HepG2 (cell line): ENCODE data around the gene COX8C. TPM values are rescaled to one million over a fixed set of nuclear protein-coding genes. Genes with fewer than 3 reads are reported as not detected.

ENCODE experiments used
- ATAC-seq: fragments of 200-7000 bp; cut with Tn5 transposase; 3 replicates; pipeline ENCODE4 v1.9.1; 2020; ENCODE audit warnings: mild to moderate bottlenecking, moderate library complexity
- Bru-seq: library from RNA; stranded (reverse); fragments of 400-500 nt; gene quantifications from one replicate; lab custom pipeline; 2021; lab: Mats Ljungman, UMichigan
- BruChase-seq, 2 experiments: library from RNA; stranded (reverse); fragments of 400-500 nt; gene quantifications; one replicate each; lab custom pipeline; 2021; lab: Mats Ljungman, UMichigan
- BruUV-seq: library from RNA; stranded (reverse); fragments of 400-500 nt; replicated peaks from 2 replicates; lab custom pipeline; 2021; lab: Mats Ljungman, UMichigan
- CTCF ChIA-PET: fragments of 300-600 bp; formaldehyde crosslinking; extraction: SDS; loops from one replicate; lab custom pipeline; 2021; ENCODE audit warnings: low total read pairs, inconsistent platforms, low intra/inter-chr PET ratio; lab: Yijun Ruan, JAX
- POLR2A ChIA-PET: fragments of 350-600 bp; sonication (Branson Sonifier 250); formaldehyde crosslinking; loops from one replicate; lab custom pipeline; 2020; ENCODE audit warnings: antibody characterized with exemption, inconsistent platforms; lab: Yijun Ruan, JAX
- DNase-seq: peaks from one replicate; pipeline ENCODE4 v3.0.0-alpha.2; 2015; ENCODE audit warnings: low spot score
- FAIRE-seq: peaks from 3 replicates; lab custom pipeline; 2011; peaks lifted over from hg19 to GRCh38; lab: Jason Lieb, UNC
- H2AFZ ChIP-seq: one replicate; pipeline ENCODE4 v1.6.1; 2011; ENCODE audit warnings: low read length, inconsistent platforms
- H3K27ac ChIP-seq: fragments of 300-600 bp; 3 replicates; pipeline ENCODE4 v1.8.0; 2011; ENCODE audit warnings: mixed run types, mild to moderate bottlenecking, mixed read lengths, low read length, inconsistent platforms; ENCODE audit not compliant: insufficient read depth; ENCODE audit errors: extremely low read length
- H3K27me3 ChIP-seq, 2 experiments: fragments of 200-600 bp in 1 of 2; 2 replicates in 1 of 2; 3 replicates in 1 of 2; pipeline versions ENCODE4 v1.6.0 to v1.8.0; 2011; ENCODE audit warnings: low read length in 2 of 2, mild to moderate bottlenecking in 2 of 2, moderate library complexity in 2 of 2, inconsistent platforms in 1 of 2; ENCODE audit not compliant: insufficient read depth in 2 of 2, control insufficient read depth in 1 of 2
- H3K36me3 ChIP-seq, 2 experiments: fragments of 200-600 bp in 1 of 2; replicated peaks in 1 of 2; 2 replicates in 1 of 2; 3 replicates in 1 of 2; pipeline versions ENCODE4 v1.5.1 to v1.8.0; 2011; ENCODE audit warnings: low read length in 2 of 2, inconsistent platforms in 1 of 2; ENCODE audit not compliant: insufficient read depth in 2 of 2, control insufficient read depth in 1 of 2
- H3K4me1 ChIP-seq: 2 replicates; pipeline ENCODE4 v1.5.1; 2012; ENCODE audit warnings: low read length, inconsistent platforms; ENCODE audit not compliant: insufficient read depth
- H3K4me2 ChIP-seq: 2 replicates; pipeline ENCODE4 v1.6.0; 2011; ENCODE audit warnings: low read depth, low read length, inconsistent platforms
- H3K4me3 ChIP-seq, 3 experiments: fragments of 200-600 bp in 1 of 3; sonication (generic), shearing (Covaris generic) in 1 of 3; replicated peaks in 1 of 3; 2 replicates each; pipeline ENCODE4 v1.5.1; 2011 to 2016; ENCODE audit warnings: low read length in 3 of 3, inconsistent platforms in 2 of 3, low read depth in 2 of 3, mild to moderate bottlenecking in 2 of 3, control low read depth in 1 of 3, mixed read lengths in 1 of 3; ENCODE audit not compliant: insufficient read depth in 1 of 3
- H3K79me2 ChIP-seq: one replicate; pipeline ENCODE4 v1.6.1; 2011; ENCODE audit warnings: low read length, inconsistent platforms; ENCODE audit not compliant: insufficient read depth
- H3K9ac ChIP-seq: 2 replicates; pipeline ENCODE4 v1.6.0; 2011; ENCODE audit warnings: mild to moderate bottlenecking, low read depth, low read length, inconsistent platforms; ENCODE audit not compliant: insufficient read depth
- H3K9me3 ChIP-seq: 2 replicates; pipeline ENCODE4 v1.5.1; 2012; ENCODE audit warnings: mild to moderate bottlenecking, low read length
- H4K20me1 ChIP-seq: 2 replicates; pipeline ENCODE4 v1.6.0; 2011; ENCODE audit warnings: inconsistent platforms, mild to moderate bottlenecking, low read length, moderate library complexity; ENCODE audit not compliant: insufficient read depth
- BCLAF1 ChIP-seq: fragments of 450-650 bp; IDR thresholded peaks from 2 replicates; pipeline ENCODE4 v1.6.1; 2017; ENCODE audit warnings: mild to moderate bottlenecking
- CTCF ChIP-seq: sonication (generic); formaldehyde crosslinking; IDR thresholded peaks from 2 replicates; pipeline ENCODE4 v1.5.0; 2020; ENCODE audit warnings: mild to moderate bottlenecking, missing genetic modification reagents, moderate library complexity
- ETV5 ChIP-seq: IDR thresholded peaks from 2 replicates; pipeline ENCODE4 v1.6.1; 2018; ENCODE audit warnings: missing biosample characterization, missing genetic modification reagents, inconsistent platforms, borderline replicate concordance
- HNRNPK ChIP-seq: fragments of 200-400 bp; formaldehyde crosslinking; IDR thresholded peaks from 2 replicates; pipeline ENCODE4 v1.6.1; 2018; ENCODE audit warnings: low read length, low read depth, moderate library complexity, mild to moderate bottlenecking; ENCODE audit not compliant: poor library complexity, severe bottlenecking
- KLF13 ChIP-seq: sonication (generic); formaldehyde crosslinking; IDR thresholded peaks from 2 replicates; pipeline ENCODE4 v1.4.0; 2020; ENCODE audit warnings: mild to moderate bottlenecking, missing genetic modification reagents
- ZBTB33 ChIP-seq: sonication (generic); formaldehyde crosslinking; IDR thresholded peaks from 2 replicates; pipeline ENCODE4 v1.4.0; 2020; ENCODE audit warnings: missing genetic modification reagents
- ZNF552 ChIP-seq: sonication (generic); formaldehyde crosslinking; IDR thresholded peaks from 2 replicates; pipeline ENCODE4 v1.9.0; 2022; ENCODE audit warnings: missing genetic modification reagents, mild to moderate bottlenecking, borderline replicate concordance
- ZNF577 ChIP-seq: sonication (generic); formaldehyde crosslinking; IDR thresholded peaks from 2 replicates; pipeline ENCODE4 v1.4.0; 2020; ENCODE audit warnings: mild to moderate bottlenecking, low read depth, missing genetic modification reagents, borderline replicate concordance
- ZNF761 ChIP-seq: sonication (generic); formaldehyde crosslinking; conservative IDR thresholded peaks from 2 replicates; pipeline ENCODE4 v1.4.0; 2020; ENCODE audit warnings: mild to moderate bottlenecking, missing genetic modification reagents
- WGBS: methylation state at CpG from one replicate; pipeline ENCODE4 v1.1.6; 2017; ENCODE audit warnings: low lambda C conversion rate; 5-methylcytosine and 5-hydroxymethylcytosine counted together
- in situ Hi-C: cut with HindIII; loops from 2 replicates; pipeline ENCODE4 v1.10.0; 2017; ENCODE audit warnings: low pct_unique_long_range_greater_than_20kb; ENCODE audit not compliant: extremely low pct_ligation_motif_present
- intact Hi-C: fragments of 100-400 bp; cut with micrococcal nuclease; formaldehyde crosslinking; loops from one replicate; pipeline ENCODE4 v1.10.0; 2022; ENCODE audit not compliant: unreplicated experiment
- long read RNA-seq, 2 experiments: library from RNA in 1 of 2; library from polyadenylated mRNA in 1 of 2; stranded (forward) in 1 of 2; unstranded in 1 of 2; transcript quantifications; one replicate each; pipeline ENCODE4 v2.0.0, GENCODE V29; 2019 to 2022
- polyA minus RNA-seq, 3 experiments: library from RNA; depleted of rRNA, polyadenylated mRNA; stranded (reverse); fragments of >200 nt; gene quantifications; 2 replicates each; pipeline ENCODE4 v1.2.3, GENCODE V29; 2011; ENCODE audit warnings: low replicate concordance in 1 of 3
- polyA plus RNA-seq, 8 experiments: library from polyadenylated mRNA; depleted of rRNA in 3 of 8; stranded (reverse) in 7 of 8; unstranded in 1 of 8; fragments of >200 nt; fragmentation: Illumina TruSeq in 4 of 8; extraction: Trizol in 4 of 8; gene quantifications; 2 replicates each; pipeline versions ENCODE4 v1.2.1 to v1.2.3, GENCODE V29; 2011 to 2016; ENCODE audit warnings: low read depth in 4 of 8, missing spikeins in 1 of 8, mixed read lengths in 1 of 8; ENCODE audit not compliant: insufficient read depth in 1 of 8
- total RNA-seq, 5 experiments: library from RNA; depleted of rRNA; stranded (reverse); fragments of >200 nt; fragmentation: Illumina TruSeq; extraction: Trizol; gene quantifications; 2 replicates each; pipeline ENCODE4 v1.2.3, GENCODE V29; 2016; ENCODE audit warnings: low read depth in 1 of 5

Gene COX8C
- total RNA-seq (2016; rRNA removed; fragmentation: Illumina TruSeq; extraction: Trizol) (not detected in 2 replicates), polyA plus RNA-seq (2011; rRNA removed) (not detected in 2 replicates), polyA minus RNA-seq (2011; rRNA and poly(A)+ RNA removed; ENCODE audit: low replicate concordance) (not detected in 2 replicates), Bru-seq, nascent RNA (percentile 26 among the genes with signal in this experiment), BruChase-seq, experiment 1, labeled RNA remaining after a 6-hour chase (percentile 25 among the genes with signal in this experiment), BruChase-seq, experiment 2, labeled RNA remaining after a 2-hour chase (percentile 26 among the genes with signal in this experiment)
- not detected in 2 replicates for total RNA-seq (2016; cell fraction: cytosol; rRNA removed; fragmentation: Illumina TruSeq; extraction: Trizol; ENCODE audit: low read depth)
- total RNA-seq (2016; cell fraction: insoluble cytoplasmic fraction; rRNA removed; fragmentation: Illumina TruSeq; extraction: Trizol): not detected in 2 replicates
- not detected in 2 replicates for total RNA-seq (2016; cell fraction: membrane; rRNA removed; fragmentation: Illumina TruSeq; extraction: Trizol)
- not detected in 2 replicates for total RNA-seq (2016; cell fraction: nucleus; rRNA removed; fragmentation: Illumina TruSeq; extraction: Trizol)
- polyA plus RNA-seq (2011; cell fraction: cytosol; rRNA removed): not detected in 2 replicates
- not detected in 2 replicates for polyA plus RNA-seq (2011; cell fraction: nucleus; rRNA removed)
- not detected in 2 replicates for polyA plus RNA-seq (2012)
- polyA plus RNA-seq (2016; cell fraction: cytosol; fragmentation: Illumina TruSeq; extraction: Trizol; ENCODE audit: low read depth): not detected in 2 replicates
- polyA plus RNA-seq (2016; cell fraction: insoluble cytoplasmic fraction; fragmentation: Illumina TruSeq; extraction: Trizol; ENCODE audit: low read depth): not detected in 2 replicates
- not detected in 2 replicates for polyA plus RNA-seq (2016; cell fraction: membrane; fragmentation: Illumina TruSeq; extraction: Trizol; ENCODE audit: low read depth)
- polyA plus RNA-seq (2016; cell fraction: nucleus; fragmentation: Illumina TruSeq; extraction: Trizol; ENCODE audit: insufficient read depth, low read depth): not detected in 2 replicates
- polyA minus RNA-seq (2011; cell fraction: cytosol; rRNA and poly(A)+ RNA removed): not detected in 2 replicates
- not detected in 2 replicates for polyA minus RNA-seq (2011; cell fraction: nucleus; rRNA and poly(A)+ RNA removed)
- long read RNA-seq, experiment 1: 0 reads
- long read RNA-seq, experiment 2: 0 reads

- Histone ChIP-seq H3K79me2 (no peaks in the 10 kb centered on the region), H3K4me3 (no peak within 1 kb of the TSS), H3K4me2 (no peak within 1 kb of the TSS), H3K9me3 (peaks cover 3% of the 10 kb centered on the region), H3K4me1 (no peaks in the 10 kb centered on the region), H2AFZ (no peak within 1 kb of the TSS), H3K9ac (no peak within 1 kb of the TSS), H3K27ac (no peak within 1 kb of the TSS), H3K27me3 (no peaks in the 10 kb centered on the region), H3K36me3 (no peaks in the 10 kb centered on the region), H4K20me1 (no peaks in the 10 kb centered on the region)
- intact Hi-C loops: no loop called here
- DNase-seq: no peak
- in situ Hi-C loops: no loop called here
- CTCF ChIA-PET: no interaction called here
- FAIRE-seq: no peak
- BruUV-seq: no TSS peak
- POLR2A ChIA-PET: no interaction called here
- 87% methylated on average over 58 of the region's 60 CpGs for WGBS
- ATAC-seq: peak; percentile 32; the same call in 1 of the 3 replicates
- no peak for TF ChIP-seq ZNF552 (CRISPR knock-in tag)
- TF ChIP-seq KLF13 (CRISPR knock-in tag): no peak
- no peak for TF ChIP-seq ZNF761 (CRISPR knock-in tag)
- peak; percentile 40 for TF ChIP-seq HNRNPK
- TF ChIP-seq ZBTB33 (CRISPR knock-in tag): 0 out of 2 replicates have a peak, but pooled peaks have one; percentile 24
- TF ChIP-seq BCLAF1: no peak
- no peak for TF ChIP-seq ZNF577
- TF ChIP-seq CTCF (CRISPR knock-in tag): peak; percentile 48
- TF ChIP-seq ETV5 (CRISPR knock-in tag): no peak
These were observed at the start of gene COX8C for GRCh38 chr14:93346926-93347721. COX8C (plus strand) TSS chr14:93347182; CDS start chr14:93347269, 87 bp downstream.
